HG03103 (cell line): ENCODE data around the gene HSBP1.
A peak's percentile ranks its signal among the peaks of the same experiment; 100 is the strongest.

Experiments used
- ATAC-seq: cut with Tn5 transposase; IDR thresholded peaks from one replicate; pipeline ENCODE4 v1.9.1; 2021; ENCODE audit warnings: low read depth; ENCODE audit not compliant: unreplicated experiment

Gene HSBP1

DNA sequence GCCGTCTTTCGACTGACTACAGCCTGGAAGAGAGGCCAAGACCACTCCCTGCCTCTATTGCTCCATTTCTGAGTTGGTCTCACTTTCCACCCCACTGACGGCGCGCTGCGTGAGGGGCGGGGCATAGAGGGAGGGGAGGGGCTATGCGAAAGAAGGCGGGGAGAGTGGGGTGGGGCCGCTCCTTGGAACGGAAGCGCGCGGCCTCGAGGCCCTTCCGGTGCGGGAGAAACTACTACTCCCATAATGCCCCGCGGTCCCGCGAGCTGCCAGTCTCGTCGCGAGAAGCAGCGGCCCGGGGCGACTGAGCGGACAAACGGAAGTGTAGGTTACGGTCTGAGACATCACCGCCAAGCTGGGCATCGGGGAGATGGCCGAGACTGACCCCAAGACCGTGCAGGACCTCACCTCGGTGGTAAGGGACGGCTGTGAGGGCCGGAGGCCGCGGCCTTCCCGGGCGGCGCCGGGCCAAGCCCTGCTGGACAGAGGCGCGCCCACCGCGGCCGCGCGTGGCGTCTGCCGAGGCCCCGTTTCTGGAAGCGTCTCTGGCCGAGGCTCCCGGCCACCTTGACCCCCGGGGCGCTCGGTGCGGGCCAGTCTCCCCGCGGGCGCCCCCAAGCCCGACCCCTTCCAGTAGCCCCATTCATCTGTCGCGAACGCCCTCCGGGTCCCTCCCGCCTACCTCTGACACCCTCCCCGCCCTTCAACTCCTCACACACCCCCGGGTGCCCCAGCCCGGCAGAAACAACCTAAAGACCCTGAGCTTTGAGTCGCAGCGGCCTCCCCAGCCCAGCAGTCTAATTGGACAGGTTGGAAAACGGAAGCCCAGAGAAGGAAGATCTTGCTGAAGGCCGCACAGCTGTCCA, at the start of gene HSBP1:
HSBP1 (plus strand) TSS at position 269 of the 863 bp plus-strand sequence; CDS start at position 368, 99 bp downstream.
- peak; percentile 90 for ATAC-seq

DNA sequence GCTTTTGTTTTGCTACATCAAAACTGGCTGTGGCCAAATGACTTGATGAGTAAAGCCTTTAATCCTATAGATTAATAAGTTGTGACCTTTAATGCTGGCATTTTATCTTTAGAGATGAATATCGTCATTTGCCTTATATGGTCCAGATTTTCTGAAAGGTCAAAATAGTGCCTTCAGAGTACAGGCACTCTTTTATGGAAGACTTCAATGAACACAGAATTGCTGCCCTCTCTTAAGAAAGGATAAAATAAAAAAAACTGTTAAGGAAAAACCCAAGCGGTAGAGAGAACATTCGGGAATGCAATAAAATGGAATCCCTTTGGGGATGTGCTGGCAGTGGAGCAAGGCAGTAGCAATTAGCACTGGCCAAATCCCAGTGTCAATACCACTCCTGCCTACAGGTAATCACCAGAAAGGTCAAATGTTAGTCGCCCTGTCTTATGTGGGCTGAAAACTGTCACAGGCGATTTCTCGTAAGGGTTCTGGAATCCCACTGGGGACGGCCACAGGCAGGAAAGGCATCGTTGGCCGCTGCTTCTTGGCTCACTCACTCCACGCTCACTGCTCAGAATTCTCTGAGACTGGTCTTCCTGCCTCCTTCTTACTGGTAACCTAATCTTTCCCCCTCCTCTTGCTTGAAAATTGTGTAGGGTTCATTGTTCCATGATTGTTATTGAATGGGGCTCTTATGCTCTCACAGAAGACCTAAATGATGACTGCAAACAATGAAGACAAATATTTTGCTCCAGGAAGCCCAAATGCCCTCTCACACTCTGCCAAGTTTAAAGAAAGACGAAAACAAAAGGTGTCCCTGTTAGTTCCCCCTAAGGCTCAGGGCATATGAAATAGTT, 45.4 kb upstream of the HSBP1 start:
- no peak for ATAC-seq

DNA sequence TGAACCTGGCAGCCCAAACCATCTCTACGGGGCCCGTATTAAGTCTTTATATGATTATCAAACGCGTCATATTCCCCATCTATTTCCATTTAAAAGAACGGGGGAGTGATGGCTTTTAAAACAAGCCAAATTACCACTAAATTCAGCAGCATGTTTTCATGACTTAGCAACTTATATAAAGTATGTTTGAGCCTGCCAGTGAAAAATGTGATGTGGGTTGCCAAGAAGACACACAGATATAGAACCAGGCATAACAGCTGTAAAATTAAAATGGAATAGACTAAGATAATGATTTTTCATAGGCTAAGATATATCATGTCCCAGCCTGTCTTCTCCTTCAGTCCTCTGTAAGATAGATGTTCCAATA, 44.8 kb upstream of the HSBP1 start:
- ATAC-seq: no peak

DNA sequence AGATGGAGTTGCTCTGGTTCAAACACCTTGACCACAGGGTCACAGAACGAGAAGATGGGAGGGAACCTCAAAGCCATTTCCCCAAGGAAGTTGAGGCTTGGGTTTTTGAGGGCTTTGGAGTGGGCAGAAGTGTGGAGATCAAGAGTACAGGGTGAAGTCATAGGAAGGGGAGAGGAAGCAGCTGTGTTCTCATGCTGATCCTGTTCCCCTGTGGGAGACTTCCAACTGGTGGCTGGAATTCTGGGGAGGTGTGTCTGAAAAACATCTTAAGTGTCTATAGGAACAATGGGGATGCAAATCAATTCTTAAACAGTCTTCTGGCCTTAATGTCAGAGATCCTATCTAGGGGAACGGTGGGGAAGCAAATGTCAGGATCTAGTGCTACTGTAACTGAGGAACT, 38.8 kb upstream of the HSBP1 start:
- no peak for ATAC-seq

DNA sequence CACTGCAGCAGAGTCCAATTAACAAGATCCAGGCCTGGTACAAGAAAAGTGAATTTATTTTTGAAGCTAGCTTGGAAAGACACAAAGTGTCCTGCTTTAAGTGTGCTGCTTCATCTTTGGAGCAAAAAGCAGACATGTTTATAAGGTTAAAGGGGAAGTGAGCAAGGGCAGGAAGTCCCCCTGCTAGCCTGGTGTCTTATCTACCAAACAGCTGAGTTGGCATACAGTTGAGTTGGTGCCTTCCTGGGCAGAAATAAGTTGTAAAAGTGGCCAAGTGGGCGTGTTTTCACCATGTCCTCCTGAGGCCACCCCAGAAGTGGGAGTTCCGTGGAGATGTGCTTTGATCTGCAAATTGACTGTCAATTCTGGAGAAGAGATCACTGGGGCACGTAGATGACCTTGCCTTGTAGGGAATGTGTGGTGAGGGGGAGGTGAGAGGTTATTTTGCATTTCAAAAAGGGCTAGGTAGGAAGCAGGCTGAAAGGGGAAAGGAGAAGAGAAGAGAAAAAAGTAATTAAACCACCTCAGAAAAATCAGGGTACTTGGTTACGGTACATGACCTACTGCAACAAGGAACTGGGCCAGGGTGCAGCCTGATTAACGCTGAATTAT, 38.3 kb upstream of the HSBP1 start:
- ATAC-seq: no peak

DNA sequence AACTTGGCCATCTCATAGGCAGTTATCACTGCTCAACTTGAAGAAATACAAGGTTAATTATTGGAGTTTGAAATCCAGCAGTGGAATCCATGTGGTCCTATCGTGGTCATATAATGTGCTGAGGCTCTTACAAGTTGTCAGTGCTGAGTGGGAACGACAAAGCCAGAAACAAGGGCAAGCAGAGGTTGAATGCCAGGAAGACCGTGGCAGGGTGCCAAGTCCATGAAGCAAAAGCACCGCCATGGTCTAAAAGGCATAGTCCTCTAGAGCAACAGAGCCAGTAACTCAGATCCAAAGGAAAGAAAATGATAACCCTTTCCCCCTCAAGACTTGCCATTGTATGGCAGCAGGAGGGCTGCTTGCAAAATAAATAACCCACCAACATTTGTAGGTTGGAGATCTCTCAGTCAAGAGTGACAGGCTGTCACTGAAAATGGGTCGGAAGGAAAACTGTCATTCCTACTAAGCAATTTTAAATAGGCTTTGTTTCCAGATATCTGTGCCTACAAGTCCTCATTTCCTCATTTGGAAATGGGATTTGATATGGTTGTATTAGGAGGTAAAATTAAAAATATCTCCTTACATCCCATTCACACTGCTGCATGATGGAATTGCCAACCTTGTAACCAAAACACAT, 36.4 kb upstream of the HSBP1 start:
- ATAC-seq: no peak

DNA sequence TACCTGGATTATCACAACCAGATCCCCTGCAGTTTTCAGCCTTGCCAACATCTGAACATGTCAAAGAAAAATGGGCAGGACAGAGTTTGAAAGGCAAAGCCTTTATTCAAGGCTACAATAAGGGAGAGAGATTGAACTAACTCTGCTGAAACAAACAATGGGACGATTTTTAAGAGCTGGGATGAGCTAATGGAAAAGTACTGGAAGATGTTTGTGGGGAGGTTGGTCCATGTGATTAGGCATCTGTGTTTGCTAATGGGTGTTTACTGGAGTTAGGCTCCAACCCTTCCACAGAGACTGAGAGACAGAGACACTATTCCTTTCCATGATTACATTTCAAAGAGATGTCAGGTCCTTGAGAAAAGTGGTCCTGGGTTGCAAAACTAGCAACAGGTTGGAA, 35.0 kb upstream of the HSBP1 start:
- ATAC-seq: no peak

DNA sequence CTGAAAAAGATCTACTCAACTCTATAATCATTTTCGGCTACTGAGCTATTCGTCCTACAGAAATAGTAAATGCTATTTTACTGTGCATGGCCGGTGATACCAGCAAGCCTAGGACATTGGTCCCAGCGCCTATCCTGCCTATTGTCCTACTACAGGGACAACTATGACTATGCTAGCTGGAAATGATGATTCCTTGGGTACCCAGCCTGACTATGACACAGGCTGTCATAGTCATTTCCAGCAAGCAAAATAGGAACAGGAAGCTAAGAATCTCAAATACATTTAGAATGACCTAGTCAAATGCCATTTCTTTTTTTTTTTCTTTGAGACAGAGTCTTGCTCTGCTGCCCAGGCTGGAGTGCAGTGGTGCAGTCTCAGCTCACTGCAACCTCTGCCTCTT, 33.7 kb upstream of the HSBP1 start:
- ATAC-seq: no peak

DNA sequence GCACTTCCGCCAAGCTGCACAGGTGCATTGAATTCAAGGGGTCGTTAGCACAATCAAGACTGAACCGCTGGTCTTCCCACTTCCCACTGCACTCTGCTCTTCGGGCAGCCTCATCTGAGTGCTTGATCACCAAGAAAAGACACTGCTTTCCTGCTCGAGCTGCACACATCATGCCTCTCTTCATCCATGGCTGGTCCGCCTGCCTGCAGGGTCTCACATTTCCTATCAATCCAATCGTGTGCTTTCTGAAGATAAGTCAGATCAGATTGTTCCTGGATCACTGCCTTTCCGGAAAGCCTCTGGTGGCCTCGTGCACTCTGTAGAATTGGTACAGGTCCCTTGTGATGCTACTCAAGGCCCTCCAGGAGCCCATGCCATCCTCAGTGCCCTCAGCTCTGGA, 30.8 kb upstream of the HSBP1 start:
- ATAC-seq: no peak

DNA sequence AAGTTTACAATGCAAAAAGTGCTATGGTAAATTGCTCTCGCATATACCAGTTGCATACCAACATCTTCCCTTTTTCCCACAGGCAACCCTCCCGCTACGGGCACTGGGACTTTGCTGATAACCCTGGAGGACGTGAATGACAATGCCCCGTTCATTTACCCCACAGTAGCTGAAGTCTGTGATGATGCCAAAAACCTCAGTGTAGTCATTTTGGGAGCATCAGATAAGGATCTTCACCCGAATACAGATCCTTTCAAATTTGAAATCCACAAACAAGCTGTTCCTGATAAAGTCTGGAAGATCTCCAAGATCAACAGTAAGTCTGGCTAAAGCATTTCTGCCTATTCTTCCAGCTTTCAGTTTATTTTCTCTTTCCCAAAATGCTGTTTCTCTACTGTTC, 27.9 kb upstream of the HSBP1 start:
- no peak for ATAC-seq

DNA sequence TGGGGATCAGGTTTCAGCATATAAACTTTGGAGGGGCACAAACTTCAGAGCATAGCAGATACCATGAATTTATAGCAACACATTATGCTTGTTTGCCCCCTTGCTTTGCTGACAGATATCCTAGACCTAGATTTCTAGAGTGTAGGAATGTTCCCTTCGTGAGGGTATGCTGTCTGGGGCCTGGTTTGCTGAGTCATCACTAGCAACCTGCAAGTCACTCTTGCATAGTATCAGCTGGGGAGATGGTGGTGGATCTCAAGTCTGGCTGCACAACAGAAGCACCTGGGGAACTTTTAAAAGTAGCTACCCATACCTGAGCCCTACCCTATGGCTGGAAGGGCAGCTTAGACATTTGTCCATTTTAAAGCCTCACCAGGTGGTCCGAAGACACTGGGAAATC, 22.3 kb upstream of the HSBP1 start:
- no peak for ATAC-seq

DNA sequence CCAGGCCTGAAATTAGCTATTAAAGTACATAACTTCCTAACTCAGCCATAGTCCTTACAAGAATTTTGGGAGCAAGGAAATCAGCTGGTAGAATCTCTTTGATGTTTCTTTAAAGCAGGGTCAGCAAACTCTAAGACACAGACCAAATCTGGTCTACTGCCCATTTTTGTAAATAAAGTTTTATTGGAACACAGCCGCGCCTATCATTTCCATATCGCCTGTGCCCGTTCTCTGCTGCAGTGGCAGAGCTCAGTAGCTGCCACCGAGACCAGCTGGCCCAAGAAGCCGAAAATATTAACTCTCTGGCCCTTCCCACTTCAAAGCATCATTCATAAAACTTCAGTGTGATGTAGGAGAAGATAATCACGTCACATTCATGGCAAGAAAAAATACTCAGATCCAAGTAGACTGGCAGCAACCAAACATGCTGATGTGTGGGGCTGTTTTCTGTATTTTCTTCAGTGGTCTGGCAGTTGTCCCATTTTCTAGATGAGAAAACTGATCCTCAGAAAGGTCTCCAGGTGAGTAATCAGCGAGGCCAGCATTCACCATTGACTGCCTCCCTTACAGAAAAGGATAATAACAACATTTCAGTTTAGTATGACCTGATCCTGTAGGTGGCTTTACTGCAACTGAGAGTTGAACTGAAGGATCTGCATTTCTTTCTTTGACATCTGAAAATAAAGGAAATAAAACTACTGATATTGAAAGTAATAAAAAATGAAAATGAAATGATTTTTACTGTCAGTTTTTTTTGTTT, 18.0 kb upstream of the HSBP1 start:
- no peak for ATAC-seq

DNA sequence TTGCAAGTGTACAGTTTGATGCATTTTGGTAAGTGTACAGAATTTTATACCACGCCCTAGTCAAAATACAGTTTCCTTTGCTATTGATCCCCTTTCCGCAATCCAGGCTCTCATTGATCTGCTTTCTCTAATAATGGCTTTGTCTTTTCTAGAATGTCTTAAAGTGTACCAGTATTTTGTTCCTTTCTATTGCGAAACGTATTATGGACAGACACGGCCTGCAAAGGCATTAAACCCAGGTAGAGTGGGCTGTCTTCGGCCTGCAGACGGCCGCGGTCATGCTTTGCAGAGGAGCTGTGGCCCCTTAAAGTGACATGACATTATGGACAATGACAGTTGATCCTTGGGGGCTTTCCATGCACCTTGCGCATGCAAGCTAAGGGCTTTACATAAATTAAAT, 15.9 kb upstream of the HSBP1 start:
- ATAC-seq: no peak

DNA sequence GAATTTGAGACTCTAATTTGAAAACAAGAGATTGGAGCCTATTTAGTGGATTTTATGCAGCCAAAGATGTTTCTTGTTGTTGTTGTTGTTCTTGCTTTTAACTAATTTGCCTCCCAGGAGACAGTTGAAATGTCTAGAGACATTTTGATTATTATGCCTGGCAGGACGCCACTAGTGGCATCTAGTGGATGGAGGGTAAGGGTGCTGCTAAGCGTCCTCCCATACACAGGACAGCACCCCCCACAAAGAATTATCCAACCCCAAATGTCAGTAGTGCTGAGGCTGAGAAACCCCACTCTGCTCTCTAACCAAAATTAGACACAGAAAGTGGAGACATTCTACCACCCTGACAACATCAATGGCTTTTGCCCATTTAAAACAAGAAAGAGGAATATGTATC, 15.4 kb upstream of the HSBP1 start:
- no peak for ATAC-seq

DNA sequence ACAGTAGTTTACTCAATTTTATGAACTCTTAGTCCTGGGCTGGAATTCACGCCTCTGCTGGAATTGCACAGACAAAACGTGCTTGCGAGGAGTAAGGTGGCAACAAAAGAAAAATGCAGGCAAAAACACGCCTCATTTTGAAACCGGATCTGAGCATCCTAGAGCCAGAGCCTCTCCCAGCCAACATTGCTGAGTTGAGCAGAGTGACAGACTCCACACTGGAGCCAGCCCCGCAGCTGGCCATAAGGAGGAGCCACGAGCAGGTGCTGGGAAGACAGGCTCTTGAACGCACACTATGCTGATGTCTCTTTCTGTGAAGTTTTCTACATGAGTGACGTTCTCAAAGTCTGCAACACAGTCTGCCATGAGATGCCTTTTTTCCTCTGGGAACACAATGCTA, 14.6 kb upstream of the HSBP1 start:
- ATAC-seq: no peak

DNA sequence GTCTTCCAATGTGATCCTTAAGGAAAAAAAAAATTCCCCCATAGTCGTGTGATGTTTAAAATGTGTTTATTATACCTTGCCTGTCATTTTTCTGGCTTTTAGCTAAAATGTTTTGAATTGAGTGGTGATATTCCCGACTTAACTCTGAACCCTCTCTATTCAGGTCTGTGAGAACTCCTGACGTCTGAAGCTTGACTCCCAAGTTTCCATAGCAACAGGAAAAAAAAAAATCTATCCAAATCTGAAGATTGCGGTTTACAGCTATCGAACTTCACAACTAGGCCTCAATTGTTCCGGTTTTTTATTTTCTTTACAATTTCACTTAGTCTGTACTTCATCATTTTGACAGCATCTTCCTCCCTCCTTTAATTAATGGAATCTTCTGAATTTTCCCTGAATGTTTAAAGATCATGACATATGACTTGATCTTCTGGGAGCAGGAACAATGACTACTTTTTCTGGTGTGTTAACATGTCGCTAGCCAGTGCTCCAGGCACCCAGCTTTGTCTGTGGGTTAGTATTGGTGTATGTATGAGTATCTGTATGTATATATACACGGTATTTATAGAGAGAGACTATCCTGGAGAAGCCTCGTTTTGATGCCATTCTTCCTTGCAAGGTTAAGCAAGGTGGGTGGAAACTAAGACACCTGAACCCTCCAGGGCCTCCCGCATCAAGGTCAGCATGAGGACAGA, 12.8 kb upstream of the HSBP1 start:
- ATAC-seq: no peak

DNA sequence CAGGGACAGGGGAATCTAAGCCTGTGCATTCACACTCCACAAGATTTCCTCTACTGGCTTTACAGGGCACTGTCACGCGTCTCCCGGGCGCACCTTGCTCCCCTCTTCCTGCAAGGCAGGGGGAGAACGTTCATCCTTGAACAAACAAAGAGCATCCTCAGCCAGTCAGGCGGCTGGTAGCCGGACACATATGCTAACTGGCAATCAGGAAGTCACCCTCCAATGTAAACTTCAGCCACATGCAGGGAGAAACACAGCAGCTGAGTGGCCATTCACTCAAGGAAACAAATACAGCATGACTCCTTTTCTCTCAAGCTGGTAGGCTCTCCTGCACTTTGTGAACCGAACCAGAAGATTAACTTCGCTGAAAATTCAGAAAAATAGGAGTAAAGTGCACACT, 10.8 kb upstream of the HSBP1 start:
- ATAC-seq: no peak

DNA sequence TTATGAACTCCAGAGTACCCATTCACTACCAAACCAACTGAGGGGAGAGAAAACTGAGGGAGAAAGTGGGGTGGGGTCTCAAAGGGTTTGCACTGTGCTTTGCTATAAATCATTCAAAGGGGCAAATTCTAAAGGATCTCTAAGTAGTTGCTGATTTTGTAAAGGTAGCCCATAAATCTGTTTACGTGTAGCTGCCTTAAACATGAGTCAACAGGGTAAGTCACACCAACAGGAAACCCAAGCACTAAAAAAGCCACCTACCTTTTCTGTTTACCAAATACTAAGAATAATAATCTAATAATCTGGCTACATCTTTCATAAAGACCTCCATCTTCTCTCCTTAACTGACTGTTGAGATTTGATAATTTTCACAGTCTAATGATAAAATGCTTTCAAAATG, 8.4 kb upstream of the HSBP1 start:
- ATAC-seq: no peak

DNA sequence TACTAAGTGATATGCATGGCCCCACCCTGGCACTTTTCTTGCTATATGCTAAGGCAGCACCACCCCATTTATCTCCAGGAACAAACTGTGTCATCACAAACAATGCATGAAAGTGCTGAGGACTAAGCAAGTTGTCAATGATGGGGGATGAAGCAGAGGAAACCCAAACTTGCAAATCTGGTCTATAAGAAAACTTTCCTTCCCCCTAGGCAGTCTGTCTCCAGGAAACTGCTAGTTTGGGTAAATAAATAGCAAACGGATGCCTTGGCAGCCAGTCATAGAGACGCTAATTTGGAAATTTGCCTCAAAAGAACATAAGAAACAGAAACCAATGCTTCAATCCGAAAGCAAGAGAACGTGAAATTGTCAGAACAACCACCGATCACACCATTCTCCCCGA, 5.6 kb upstream of the HSBP1 start:
- ATAC-seq: no peak
